MG63 (cell line): ENCODE measurements around the gene PUM1. TPM values are rescaled to one million over a fixed set of nuclear protein-coding genes. Genes with fewer than 3 reads are reported as not detected.
A peak's percentile ranks its signal among the peaks of the same experiment; 100 is the strongest.
"Not testable (repeated sequence)": the region's sequence is repeated elsewhere in the genome, so short reads cannot be mapped to it uniquely, and the experiment has no call there.

Experiments used
- DNase-seq: peaks from one replicate; pipeline ENCODE4 v3.0.0-alpha.2; 2020
- H3K27me3 ChIP-seq: fragments of 250-450 bp; sonication (Bioruptor Pico); 2 replicates; pipeline ENCODE4 v1.5.1; 2020; ENCODE audit warnings: mild to moderate bottlenecking, moderate library complexity
- H3K36me3 ChIP-seq: fragments of 250-450 bp; sonication (Bioruptor Pico); 2 replicates; pipeline ENCODE4 v1.5.1; 2020; ENCODE audit warnings: mild to moderate bottlenecking, moderate library complexity
- H3K4me3 ChIP-seq: fragments of 250-450 bp; sonication (Bioruptor Pico); 2 replicates; pipeline ENCODE4 v1.5.1; 2020; ENCODE audit warnings: mild to moderate bottlenecking, moderate library complexity
- H3K9me3 ChIP-seq: fragments of 250-450 bp; sonication (Bioruptor Pico); 2 replicates; pipeline ENCODE4 v1.5.1; 2020; ENCODE audit warnings: mild to moderate bottlenecking, moderate library complexity
- total RNA-seq: library from RNA; depleted of rRNA; stranded (reverse); fragments of >200 nt; shearing (Covaris generic); gene quantifications from 2 replicates; pipeline ENCODE4 v1.2.3, GENCODE V29; 2014; ENCODE audit warnings: low replicate concordance

Gene PUM1
- total RNA-seq, 1 experiment from 2014 or later, result 31.6 TPM

DNA sequence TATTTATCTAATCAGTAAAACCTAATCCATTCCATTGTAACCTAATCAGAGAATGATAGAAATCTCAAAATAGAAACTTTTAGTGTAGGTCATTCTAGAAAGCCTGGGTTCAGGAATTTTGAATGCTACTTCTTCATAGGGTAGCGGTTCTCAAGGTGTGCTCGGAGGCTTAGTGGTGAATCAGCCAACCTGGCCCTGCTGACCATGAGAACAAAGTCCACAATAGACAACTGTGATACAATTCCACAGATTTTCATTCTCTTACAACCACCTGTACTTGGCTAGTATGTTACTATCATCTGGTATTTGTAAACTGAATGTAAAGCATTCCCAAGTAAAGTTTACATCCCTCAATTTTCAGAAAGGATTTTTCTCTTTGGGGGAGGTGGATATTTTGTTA lies 7.5 kb upstream of the PUM1 start:
- Histone ChIP-seq H3K36me3 (no peaks in the 10 kb centered on the region), H3K27me3 (no peaks in the 10 kb centered on the region), H3K4me3 (no peak overlapping the region), H3K9me3 (no peaks in the 10 kb centered on the region)
- no peak for DNase-seq

DNA sequence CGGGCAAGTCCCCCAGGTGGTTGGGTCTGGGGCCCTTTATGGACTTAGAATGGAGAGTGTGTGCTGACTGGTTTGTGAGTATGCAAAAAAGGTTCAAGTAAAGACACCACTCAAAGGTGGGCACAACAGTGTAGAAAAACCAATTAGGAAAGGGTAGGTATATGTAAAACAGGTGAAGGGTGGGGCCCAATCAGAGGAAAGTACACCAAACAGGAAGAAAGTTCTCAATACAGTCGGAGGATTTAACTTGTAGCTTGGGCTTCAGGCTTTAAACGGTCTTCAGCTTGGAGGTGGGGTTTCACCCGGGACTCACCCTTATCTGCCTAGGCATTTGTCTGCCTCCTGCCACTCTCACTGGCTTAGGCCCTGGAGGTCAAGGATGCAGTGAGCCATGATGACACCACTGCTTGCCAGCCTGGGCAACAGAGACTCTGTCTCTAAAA lies 6.8 kb upstream of the PUM1 start:
- Histone ChIP-seq H3K27me3 (no peaks in the 10 kb centered on the region), H3K9me3 (no peaks in the 10 kb centered on the region), H3K36me3 (no peaks in the 10 kb centered on the region), H3K4me3 (no peak overlapping the region)
- no peak for DNase-seq

DNA sequence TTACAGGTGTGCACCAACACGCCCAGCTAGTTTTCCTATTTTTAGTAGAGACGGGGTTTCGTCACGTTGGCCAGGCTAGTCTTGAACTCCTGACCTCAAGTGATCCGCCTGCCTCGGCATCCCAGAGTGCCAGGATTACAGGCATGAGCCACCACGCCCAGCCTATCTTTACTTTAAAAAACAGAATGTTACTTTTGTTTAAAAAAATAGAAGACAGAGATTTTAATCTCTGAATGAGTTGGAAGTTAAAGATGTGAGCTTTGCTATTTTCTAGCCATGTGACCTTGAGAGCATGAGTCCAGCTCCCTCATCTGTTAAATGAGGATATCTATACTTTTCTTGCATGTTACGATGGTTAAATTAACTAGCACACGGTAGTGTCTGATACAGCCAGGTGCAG lies 3.9 kb upstream of the PUM1 start:
- H3K36me3 ChIP-seq, result peaks cover 4% of the 10 kb centered on the region
- no peaks in the 10 kb centered on the region for H3K9me3 ChIP-seq
- DNase-seq, result no peak
- no peaks in the 10 kb centered on the region for H3K27me3 ChIP-seq
- no peak overlapping the region for H3K4me3 ChIP-seq

DNA sequence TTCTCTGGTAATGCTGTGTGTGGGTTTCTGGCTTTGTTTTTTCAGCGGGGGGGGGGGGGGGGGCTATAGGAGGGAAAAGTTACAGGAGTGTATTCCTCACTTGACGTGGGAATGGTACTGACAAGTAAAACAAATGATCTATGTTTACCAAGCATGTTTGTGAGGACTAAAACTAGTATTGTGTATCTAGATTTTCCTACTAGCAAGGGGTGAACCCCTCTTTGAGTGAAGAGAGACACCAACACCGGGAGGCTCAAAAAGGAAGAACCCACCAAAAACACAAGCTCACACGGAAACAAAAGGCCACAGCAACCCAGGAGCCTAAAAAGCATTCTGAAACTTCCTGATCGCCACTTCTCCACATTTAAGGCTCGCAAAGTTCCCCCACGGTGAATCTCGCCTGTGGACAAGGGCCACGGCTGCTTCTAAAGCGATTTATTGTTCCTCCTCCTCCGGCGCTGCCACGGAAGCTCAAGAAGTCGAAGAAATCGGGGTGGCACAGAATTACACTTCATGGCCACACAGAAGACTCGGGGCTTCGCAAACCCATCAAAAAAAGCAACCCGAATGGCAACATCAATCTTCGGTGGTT lies 703 bp downstream of the PUM1 start:
- no peak for DNase-seq
- Histone ChIP-seq H3K27me3 (no peaks in the 10 kb centered on the region), H3K36me3 (peaks cover 23% of the 10 kb centered on the region), H3K4me3 (peak overlapping the region; percentile 88), H3K9me3 (no peaks in the 10 kb centered on the region)

DNA sequence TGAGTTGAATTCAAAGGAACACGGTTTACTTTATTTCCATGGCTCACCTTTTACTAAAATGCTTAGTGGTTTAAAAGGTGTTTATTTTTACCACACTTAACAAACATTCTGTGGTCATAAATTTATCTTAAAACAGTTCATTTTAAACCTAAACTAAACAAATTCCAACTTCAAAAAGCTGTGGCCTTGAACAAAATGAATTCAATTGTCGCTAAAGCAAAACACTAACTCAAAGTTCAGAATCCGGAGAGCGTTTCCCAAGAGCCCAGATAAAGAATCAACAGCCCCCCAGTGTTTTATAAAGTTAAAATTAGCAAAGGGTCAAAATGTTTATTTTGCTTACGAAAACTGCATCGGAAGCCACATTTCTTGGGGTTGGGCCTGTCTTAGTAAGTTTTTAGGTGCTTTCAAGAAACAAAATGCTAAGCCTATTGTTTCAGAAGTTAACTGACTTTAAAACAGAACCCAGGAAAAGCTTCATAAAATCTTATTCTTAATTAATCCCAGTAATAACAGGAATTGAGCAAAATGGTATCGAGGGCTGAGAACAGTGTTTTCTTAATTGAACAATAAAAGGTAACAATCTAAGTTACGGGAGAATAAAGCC lies 1.3 kb downstream of the PUM1 start:
- DNase-seq, result no peak
- H3K27me3 ChIP-seq, result no peaks in the 10 kb centered on the region
- no peaks in the 10 kb centered on the region for H3K9me3 ChIP-seq
- H3K36me3 ChIP-seq, result peaks cover 28% of the 10 kb centered on the region
- H3K4me3 ChIP-seq, result peak overlapping the region; percentile 88

DNA sequence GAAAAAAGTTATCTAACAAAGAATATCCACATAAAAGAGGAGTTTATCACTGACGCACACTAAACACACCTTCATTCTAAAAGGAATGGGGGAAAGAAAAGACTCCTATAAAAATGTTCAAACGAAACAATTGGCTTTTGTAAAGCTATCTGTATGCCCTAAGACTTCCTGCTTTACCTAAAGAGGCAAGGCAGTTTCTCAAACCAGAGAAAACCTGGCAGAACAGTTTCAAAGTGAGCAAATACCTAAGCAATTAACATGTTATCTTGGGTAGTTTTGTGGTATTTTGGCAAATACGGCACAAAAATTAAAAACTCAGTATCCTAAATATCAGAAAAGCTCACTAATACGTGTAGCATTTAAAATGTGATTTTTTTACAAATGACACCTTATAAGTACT lies 1.9 kb downstream of the PUM1 start:
- no peak for DNase-seq
- Histone ChIP-seq H3K9me3 (no peaks in the 10 kb centered on the region), H3K4me3 (peak overlapping the region; percentile 88)

DNA sequence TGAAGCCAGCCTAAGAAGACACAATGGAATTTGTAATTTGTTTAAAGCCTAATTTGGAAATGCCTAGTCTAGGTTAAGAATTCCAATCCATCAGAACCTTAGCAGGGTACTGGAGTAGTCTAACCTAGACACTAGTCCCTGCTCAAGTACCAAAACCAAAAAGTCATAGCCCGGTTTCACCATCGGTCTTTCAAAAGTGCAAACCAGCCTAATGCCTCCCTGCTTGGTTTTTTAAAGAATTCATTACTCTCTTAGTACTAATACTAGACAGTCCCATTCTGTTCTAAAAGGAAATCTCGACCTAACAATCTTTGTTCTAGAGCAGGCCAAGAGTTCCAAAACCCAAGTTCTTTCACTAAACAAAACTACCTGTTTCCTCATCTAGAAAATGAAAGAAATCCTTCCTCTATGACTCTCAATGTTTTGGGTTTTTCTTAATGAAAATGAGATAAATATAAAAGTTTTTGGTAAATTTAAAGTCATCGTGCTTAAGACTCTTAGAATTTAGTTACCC lies 2.6 kb downstream of the PUM1 start:
- H3K27me3 ChIP-seq, result no peaks in the 10 kb centered on the region
- H3K36me3 ChIP-seq, result peaks cover 39% of the 10 kb centered on the region
- no peaks in the 10 kb centered on the region for H3K9me3 ChIP-seq
- H3K4me3 ChIP-seq, result peak overlapping the region; percentile 88
- no peak for DNase-seq

More for the DNA sequence above, 1.9 kb downstream of the PUM1 start:
- no peaks in the 10 kb centered on the region for H3K27me3 ChIP-seq
- H3K36me3 ChIP-seq, result peaks cover 33% of the 10 kb centered on the region

DNA sequence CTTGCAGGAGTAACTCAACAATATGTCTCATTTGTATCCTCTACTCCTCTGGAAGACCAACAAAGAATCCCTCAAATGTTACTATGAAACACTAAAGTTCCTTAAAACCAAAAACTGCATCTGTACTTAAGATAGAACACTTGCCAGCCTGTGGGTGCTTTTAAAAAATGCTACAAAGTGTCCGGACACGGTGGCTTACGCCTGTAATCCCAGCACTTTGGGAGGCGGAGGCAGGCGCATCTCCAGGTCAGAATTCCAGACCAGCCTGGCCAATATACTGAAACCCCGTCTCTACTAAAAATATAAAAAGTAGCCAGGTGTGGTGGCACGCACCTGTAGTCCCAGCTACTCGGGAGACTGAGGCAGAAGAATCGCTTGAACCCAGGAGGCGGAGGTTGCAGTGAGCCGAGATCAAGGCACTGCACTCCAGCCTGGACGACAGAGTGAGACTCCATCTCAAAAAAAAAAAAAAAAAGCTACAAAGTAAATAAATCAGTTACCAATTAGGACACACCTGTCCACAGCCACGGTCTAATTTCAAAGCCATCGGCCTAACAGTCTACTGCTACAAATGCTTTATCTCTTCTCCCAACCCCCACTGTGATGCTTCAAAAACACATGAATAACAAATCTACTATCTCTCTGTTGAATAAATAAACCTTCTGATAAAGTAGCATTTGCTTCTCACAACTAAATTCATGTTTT lies 3.2 kb downstream of the PUM1 start:
- Histone ChIP-seq H3K36me3 (peaks cover 45% of the 10 kb centered on the region), H3K4me3 (peak overlapping the region; percentile 88)
- not testable (repeated sequence) for H3K27me3 ChIP-seq, H3K9me3 ChIP-seq, DNase-seq

DNA sequence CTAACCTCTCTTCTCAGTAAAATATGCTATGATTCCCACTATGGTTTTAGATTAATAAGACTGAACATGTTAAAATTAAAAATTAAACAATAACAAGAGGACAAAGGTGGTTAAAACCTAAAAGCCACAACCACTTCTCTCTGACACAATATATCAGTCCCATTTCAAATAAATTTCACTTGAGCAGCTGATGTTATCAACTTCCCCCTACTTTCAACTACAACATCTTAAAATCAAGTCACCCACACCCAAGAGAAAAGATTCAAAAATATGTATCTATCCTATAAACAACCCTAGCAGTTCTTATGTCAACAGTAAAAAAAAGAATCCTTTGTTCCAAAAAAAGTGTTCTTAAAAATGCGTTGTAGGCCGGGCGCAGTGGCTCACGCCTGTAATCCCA lies 7.5 kb downstream of the PUM1 start:
- no peak overlapping the region for H3K4me3 ChIP-seq
- no peak for DNase-seq

DNA sequence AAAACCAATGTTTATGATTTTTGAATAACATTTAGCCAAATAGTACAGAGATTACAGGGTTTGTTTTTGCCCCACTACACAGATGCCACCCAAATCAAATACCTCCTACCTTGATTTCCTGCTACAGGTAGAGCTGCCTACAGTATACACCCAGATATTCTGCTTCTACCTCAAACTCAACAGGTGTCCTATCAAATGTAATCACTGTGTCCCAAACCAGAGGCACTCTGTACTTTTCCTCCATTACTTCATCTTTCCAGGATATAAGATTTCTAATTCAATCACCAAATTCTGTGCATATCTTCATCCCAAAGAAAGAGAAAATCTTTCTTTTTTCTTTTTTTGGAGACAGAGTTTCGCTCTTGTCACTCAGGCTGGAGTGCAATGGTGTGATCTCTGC lies 9.6 kb downstream of the PUM1 start:
- peaks cover 64% of the 10 kb centered on the region for H3K36me3 ChIP-seq

More for the DNA sequence above, 7.5 kb downstream of the PUM1 start:
- H3K36me3 ChIP-seq, result peaks cover 62% of the 10 kb centered on the region
- H3K27me3 ChIP-seq, result no peaks in the 10 kb centered on the region
- no peaks in the 10 kb centered on the region for H3K9me3 ChIP-seq

DNA sequence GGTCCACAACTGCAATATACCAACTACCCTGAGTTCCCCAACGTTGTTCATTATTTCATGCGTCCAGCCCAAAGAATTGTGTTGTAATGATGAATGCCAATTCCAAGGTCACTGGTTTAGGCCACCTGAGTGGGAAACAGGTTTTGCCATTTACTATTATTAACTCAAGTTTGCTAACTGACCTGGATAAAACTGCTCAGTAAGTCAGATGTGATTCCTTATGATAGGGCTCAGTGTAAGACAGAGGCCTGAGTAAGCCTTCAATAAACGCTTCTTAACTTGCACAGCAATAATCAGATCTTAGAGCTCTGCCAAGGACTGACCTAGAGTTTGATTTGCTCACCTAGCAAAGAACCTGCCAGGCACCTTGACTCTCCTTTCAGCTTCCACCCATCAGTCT lies 10.0 kb downstream of the PUM1 start:
- Histone ChIP-seq H3K4me3 (no peak overlapping the region), H3K9me3 (no peaks in the 10 kb centered on the region), H3K27me3 (no peaks in the 10 kb centered on the region), H3K36me3 (peaks cover 67% of the 10 kb centered on the region)
- DNase-seq, result no peak

More for the DNA sequence above, 9.6 kb downstream of the PUM1 start:
- no peaks in the 10 kb centered on the region for H3K9me3 ChIP-seq
- H3K4me3 ChIP-seq, result no peak overlapping the region
- no peak for DNase-seq
- no peaks in the 10 kb centered on the region for H3K27me3 ChIP-seq

DNA sequence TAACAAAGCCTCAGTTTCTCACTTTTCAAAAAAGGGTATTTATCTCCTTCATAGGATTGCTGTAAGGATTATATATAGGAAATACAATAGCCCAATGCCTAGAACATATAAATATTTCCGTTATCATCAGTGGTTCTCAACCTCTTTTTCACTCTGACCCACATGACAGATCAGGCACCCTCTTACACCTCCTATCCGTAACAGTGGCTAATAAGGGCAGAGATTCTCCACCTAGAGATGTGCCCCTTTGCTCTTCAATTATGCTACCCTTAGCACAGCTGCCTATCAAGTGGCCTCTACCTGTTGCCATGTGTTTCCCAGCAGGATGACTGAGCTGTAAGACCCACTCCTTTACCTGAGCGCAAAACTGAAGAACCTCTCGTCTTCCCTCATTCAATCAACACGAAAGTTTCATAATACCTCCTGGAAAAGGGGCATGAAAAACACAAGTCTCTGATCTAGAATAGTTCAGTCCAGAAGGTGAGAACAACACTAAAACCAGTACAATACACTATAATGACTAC lies 10.5 kb downstream of the PUM1 start:
- H3K27me3 ChIP-seq, result no peaks in the 10 kb centered on the region
- H3K4me3 ChIP-seq, result no peak overlapping the region
- H3K36me3 ChIP-seq, result peaks cover 68% of the 10 kb centered on the region
- H3K9me3 ChIP-seq, result no peaks in the 10 kb centered on the region
- no peak for DNase-seq

DNA sequence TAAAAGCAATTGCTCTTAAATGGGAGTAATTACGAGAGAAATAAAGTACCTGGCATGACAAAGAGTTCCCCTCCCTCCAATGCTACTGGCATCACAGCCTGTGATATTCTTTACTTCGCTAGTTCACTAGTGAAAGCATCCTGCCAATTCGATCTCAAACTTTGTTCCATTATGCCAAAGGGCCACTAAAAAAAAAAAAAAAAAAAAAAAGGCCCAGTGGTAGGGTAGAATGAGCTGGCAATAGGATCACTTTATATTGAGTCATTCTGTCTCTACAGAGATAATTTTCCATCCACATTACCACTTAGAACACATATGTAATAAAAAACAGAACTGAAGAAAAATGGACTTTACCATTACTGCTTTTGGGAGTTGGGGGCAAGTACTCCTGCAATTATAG lies 11.2 kb downstream of the PUM1 start:
- DNase-seq, result no peak
- Histone ChIP-seq H3K9me3 (no peaks in the 10 kb centered on the region), H3K27me3 (no peaks in the 10 kb centered on the region), H3K36me3 (peaks cover 67% of the 10 kb centered on the region), H3K4me3 (no peak overlapping the region)

DNA sequence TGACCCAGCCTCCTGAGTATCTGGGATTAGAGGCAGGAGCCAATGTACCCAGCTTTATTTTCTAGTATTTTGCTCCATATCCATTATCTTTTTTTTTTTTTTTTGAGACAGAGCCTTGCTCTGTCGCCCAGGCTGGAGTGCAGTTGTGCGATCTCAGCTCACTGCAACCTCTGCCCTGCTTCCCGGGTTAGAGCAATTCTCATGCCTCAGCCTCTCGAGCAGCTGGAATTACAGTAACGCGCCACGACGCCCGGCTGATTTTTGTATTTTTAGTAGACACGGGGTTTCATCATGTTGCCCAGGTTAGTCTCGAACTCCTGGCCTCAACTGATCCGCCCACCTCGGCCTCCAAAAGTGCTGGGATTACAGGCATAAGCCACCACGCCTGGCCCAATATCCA lies 12.9 kb downstream of the PUM1 start:
- DNase-seq, result not testable (repeated sequence)
- H3K36me3 ChIP-seq, result peaks cover 51% of the 10 kb centered on the region

DNA sequence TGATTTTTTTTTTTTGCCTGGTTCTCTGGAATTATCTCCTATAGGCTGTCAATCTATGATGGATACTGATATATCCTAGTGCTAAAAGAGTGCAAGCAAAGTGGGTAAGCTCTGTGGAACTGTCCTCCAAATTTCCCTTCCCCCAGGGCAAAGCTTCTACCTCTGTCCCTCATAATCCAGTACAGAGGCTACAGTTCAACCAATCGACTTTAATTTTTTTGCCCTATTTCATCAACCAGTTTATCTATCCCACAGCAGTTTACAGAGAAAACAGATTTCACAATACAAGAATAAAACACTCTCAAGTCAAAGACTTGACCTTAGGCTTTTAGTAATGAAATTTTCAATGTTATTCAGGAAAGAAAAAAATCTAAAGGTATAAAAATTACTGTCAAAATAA lies 13.9 kb downstream of the PUM1 start:
- Histone ChIP-seq H3K36me3 (peaks cover 53% of the 10 kb centered on the region), H3K4me3 (no peak overlapping the region), H3K27me3 (no peaks in the 10 kb centered on the region), H3K9me3 (no peaks in the 10 kb centered on the region)
- no peak for DNase-seq

More for the DNA sequence above, 12.9 kb downstream of the PUM1 start:
- H3K27me3 ChIP-seq, H3K9me3 ChIP-seq, H3K4me3 ChIP-seq: not testable (repeated sequence)

DNA sequence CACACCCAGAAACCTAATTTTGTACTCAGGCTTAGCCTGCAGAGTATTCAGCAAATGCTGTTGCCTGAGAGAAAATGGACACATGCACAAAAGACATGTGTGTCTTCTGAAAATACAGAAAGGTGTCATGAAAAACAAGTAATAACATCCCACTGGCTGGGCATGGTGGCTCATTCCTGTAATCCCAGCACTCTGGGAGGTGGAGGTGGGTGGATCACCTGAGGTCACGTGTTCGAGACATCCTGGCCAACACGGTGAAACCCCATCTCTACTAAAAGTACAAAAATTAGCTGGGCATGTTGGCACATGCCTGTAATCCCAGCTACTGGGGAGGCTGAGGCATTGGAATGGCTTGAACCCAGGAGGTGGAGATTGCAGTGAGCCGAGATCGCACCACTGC lies 18.0 kb downstream of the PUM1 start:
- DNase-seq, H3K9me3 ChIP-seq, H3K4me3 ChIP-seq, H3K27me3 ChIP-seq: not testable (repeated sequence)
- peaks cover 52% of the 10 kb centered on the region for H3K36me3 ChIP-seq

DNA sequence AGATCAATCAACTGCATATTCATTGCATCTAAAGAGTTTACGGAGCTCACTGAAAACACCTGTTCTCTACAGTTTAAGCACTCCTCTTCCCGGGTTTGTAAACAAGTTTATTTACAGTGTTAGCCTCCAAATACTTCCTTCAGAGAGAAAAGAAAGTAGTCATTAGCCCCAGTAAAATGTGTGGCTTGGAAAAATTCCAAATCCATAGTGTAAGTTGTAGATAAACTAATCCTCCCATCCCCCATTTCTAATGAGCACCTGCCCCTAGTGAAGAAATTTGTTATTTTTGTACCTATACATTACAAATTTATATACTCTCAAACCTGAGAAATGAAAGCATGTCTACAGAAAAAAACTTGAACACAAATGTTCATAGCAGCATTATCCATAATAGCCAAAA lies 21.9 kb downstream of the PUM1 start:
- H3K36me3 ChIP-seq, result peaks cover 52% of the 10 kb centered on the region
- H3K27me3 ChIP-seq, result no peaks in the 10 kb centered on the region
- H3K9me3 ChIP-seq, result no peaks in the 10 kb centered on the region
- DNase-seq, result no peak
- H3K4me3 ChIP-seq, result no peak overlapping the region
